ENCODE results near the gene MYO1D. TPM values are rescaled to one million over a fixed set of nuclear protein-coding genes. Genes with fewer than 3 reads are reported as not detected.
A peak's percentile ranks its signal among the peaks of the same experiment; 100 is the strongest.

The MYO1D gene
- total and polyA plus RNA-seq, 2 of the 13 experiments (the other 11 are each of a cell fraction or from before 2014, with no cell fraction given), result 13.2 to 17.3 TPM

- no peak for TF ChIP-seq JUNB (CRISPR knock-in tag; IDR thresholded peaks at IDR 0.05; ENCODE audit: borderline replicate concordance)
- TF ChIP-seq ZNF510 (CRISPR knock-in tag; IDR thresholded peaks at IDR 0.05; ENCODE audit: low read depth), result no peak
- peak; percentile 76; the same call in 1 of the 2 replicates for TF ChIP-seq FOXK1 (CRISPR knock-in tag; IDR thresholded peaks at IDR 0.05; ENCODE audit: borderline replicate concordance, low read depth)
- TF ChIP-seq TCF12 (IDR thresholded peaks at IDR 0.05), result no peak
- TF ChIP-seq TCF12 (CRISPR knock-in tag; IDR thresholded peaks at IDR 0.05), result peak; percentile 26; the same call in 1 of the 2 replicates
- peak; percentile 79 for TF ChIP-seq POLR2G (IDR thresholded peaks at IDR 0.05; ENCODE audit: low read depth, low read length)
- TF ChIP-seq NPAS2 (CRISPR knock-in tag; IDR thresholded peaks at IDR 0.05; ENCODE audit: borderline replicate concordance), result no peak
- TF ChIP-seq, protein P1, sequence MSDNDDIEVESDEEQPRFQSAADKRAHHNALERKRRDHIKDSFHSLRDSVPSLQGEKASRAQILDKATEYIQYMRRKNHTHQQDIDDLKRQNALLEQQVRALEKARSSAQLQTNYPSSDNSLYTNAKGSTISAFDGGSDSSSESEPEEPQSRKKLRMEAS (IDR thresholded peaks at IDR 0.05), result peak; percentile 6; the same call in 1 of the 2 replicates
- TF ChIP-seq TOPORS (CRISPR knock-in tag; IDR thresholded peaks at IDR 0.05), result no peak
- no peak for TF ChIP-seq ZNF720 (CRISPR knock-in tag; IDR thresholded peaks at IDR 0.05)
- no peak for TF ChIP-seq MAFF (IDR thresholded peaks at IDR 0.05; ENCODE audit: low read depth, low read length)
- no peak for TF ChIP-seq ZNF547 (CRISPR knock-in tag; IDR thresholded peaks at IDR 0.05)
- TF ChIP-seq ZBTB34 (CRISPR knock-in tag; IDR thresholded peaks at IDR 0.05), result no peak
- TF ChIP-seq, protein P2, sequence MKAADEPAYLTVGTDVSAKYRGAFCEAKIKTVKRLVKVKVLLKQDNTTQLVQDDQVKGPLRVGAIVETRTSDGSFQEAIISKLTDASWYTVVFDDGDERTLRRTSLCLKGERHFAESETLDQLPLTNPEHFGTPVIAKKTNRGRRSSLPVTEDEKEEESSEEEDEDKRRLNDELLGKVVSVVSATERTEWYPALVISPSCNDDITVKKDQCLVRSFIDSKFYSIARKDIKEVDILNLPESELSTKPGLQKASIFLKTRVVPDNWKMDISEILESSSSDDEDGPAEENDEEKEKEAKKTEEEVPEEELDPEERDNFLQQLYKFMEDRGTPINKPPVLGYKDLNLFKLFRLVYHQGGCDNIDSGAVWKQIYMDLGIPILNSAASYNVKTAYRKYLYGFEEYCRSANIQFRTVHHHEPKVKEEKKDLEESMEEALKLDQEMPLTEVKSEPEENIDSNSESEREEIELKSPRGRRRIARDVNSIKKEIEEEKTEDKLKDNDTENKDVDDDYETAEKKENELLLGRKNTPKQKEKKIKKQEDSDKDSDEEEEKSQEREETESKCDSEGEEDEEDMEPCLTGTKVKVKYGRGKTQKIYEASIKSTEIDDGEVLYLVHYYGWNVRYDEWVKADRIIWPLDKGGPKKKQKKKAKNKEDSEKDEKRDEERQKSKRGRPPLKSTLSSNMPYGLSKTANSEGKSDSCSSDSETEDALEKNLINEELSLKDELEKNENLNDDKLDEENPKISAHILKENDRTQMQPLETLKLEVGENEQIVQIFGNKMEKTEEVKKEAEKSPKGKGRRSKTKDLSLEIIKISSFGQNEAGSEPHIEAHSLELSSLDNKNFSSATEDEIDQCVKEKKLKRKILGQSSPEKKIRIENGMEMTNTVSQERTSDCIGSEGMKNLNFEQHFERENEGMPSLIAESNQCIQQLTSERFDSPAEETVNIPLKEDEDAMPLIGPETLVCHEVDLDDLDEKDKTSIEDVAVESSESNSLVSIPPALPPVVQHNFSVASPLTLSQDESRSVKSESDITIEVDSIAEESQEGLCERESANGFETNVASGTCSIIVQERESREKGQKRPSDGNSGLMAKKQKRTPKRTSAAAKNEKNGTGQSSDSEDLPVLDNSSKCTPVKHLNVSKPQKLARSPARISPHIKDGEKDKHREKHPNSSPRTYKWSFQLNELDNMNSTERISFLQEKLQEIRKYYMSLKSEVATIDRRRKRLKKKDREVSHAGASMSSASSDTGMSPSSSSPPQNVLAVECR (CRISPR knock-in tag; IDR thresholded peaks at IDR 0.05; ENCODE audit: borderline replicate concordance), result peak; percentile 87
- no peak for TF ChIP-seq ZSCAN22 (CRISPR knock-in tag; IDR thresholded peaks at IDR 0.05)
- TF ChIP-seq ZNF205 (CRISPR knock-in tag; IDR thresholded peaks at IDR 0.05), result no peak; the same call in 1 of the 2 replicates
- TF ChIP-seq, protein P3, sequence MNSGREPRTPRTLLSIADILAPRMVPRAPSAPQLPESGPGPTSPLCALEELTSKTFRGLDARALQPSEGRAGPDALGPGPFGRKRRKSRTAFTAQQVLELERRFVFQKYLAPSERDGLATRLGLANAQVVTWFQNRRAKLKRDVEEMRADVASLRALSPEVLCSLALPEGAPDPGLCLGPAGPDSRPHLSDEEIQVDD (CRISPR knock-in tag; IDR thresholded peaks at IDR 0.05; ENCODE audit: borderline replicate concordance), result no peak
- no peak for TF ChIP-seq PITX1 (CRISPR knock-in tag; IDR thresholded peaks at IDR 0.05)
- TF ChIP-seq MZF1 (CRISPR knock-in tag; IDR thresholded peaks at IDR 0.05; ENCODE audit: borderline replicate concordance), result no peak
- peak; percentile 92 for TF ChIP-seq CBFB (CRISPR knock-in tag; IDR thresholded peaks at IDR 0.05)
These were observed 432.4 kb downstream of the MYO1D start, which contains the start of gene PSMD11 (continued) for GRCh38 chr17:32444301-32445073.

Measured in HepG2 (cell line).